SK-N-SH treated with all-trans-retinoic acid at 6 μM for 48 hours (cell line): ENCODE measurements around the gene CXCL14.

Experiments used
- ARNTL ChIP-seq: fragments of 450-650 bp; formaldehyde crosslinking; IDR thresholded peaks from 2 replicates; pipeline ENCODE4 v1.5.0; 2020; ENCODE audit warnings: low read depth, mild to moderate bottlenecking, moderate library complexity, borderline replicate concordance
- POU6F1 ChIP-seq: fragments of 250-450 bp; sonication (Bioruptor Pico); IDR thresholded peaks from 2 replicates; pipeline ENCODE4 v1.8.0; 2021; ENCODE audit warnings: low read depth, mild to moderate bottlenecking, moderate library complexity, borderline replicate concordance
- ZFP3 ChIP-seq: fragments of 250-450 bp; sonication (Bioruptor Pico); IDR thresholded peaks from 2 replicates; pipeline ENCODE4 v1.5.0; 2020; ENCODE audit warnings: mild to moderate bottlenecking, moderate library complexity

GRCh38 chr5:135538261-135538660 is 40.5 kb downstream of the CXCL14 start:
- TF ChIP-seq POU6F1 = no peak
- TF ChIP-seq ZFP3 (CRISPR knock-in tag) = no peak
- TF ChIP-seq ARNTL (CRISPR knock-in tag) = no peak
